Stimulated activated CD4-positive, alpha-beta T cell treated with anti-CD3 and anti-CD28 coated beads, Interleukin-4, amount 100 ng/mL, for 4 hours (primary cell): ENCODE results near the gene TOR4A.
"Not testable (repeated sequence)": the region's sequence is repeated elsewhere in the genome, so short reads cannot be mapped to it uniquely, and the experiment has no call there.

Source experiments
- DNase-seq, 2 experiments: peaks; one replicate each; pipeline ENCODE4 v3.0.0-alpha.2; 2020

The TOR4A gene

GRCh38 chr9:137319011-137319738 is 41.6 kb downstream of the TOR4A start:
- no peak for DNase-seq

- DNase-seq = no peak
These were observed 42.4 kb downstream of the TOR4A start for GRCh38 chr9:137319739-137320551.

GRCh38 chr9:137320555-137321384 is 43.2 kb downstream of the TOR4A start:
- DNase-seq = no peak

- DNase-seq = no peak
These were observed 44.3 kb downstream of the TOR4A start for GRCh38 chr9:137321726-137322361.

- no peak for DNase-seq
These were observed 46.2 kb downstream of the TOR4A start for GRCh38 chr9:137323531-137324331.

- DNase-seq = no peak
These were observed 47.6 kb downstream of the TOR4A start for GRCh38 chr9:137325124-137325523.

GRCh38 chr9:137325799-137326198 is 48.3 kb downstream of the TOR4A start:
- DNase-seq = no peak

- no peak for DNase-seq
These were observed 49.0 kb downstream of the TOR4A start for GRCh38 chr9:137326445-137327065.

GRCh38 chr9:137327641-137328550 is 50.4 kb downstream of the TOR4A start:
- not testable (repeated sequence) for DNase-seq

- DNase-seq = not testable (repeated sequence)
These were observed 52.1 kb downstream of the TOR4A start for GRCh38 chr9:137329590-137329989.

- DNase-seq = no peak
These were observed 53.2 kb downstream of the TOR4A start for GRCh38 chr9:137330689-137331088.

- DNase-seq = no peak
These were observed 54.4 kb downstream of the TOR4A start for GRCh38 chr9:137331929-137332328.
